ENCODE results near the gene DNAH2.
A peak's percentile ranks its signal among the peaks of the same experiment; 100 is the strongest.

Gene DNAH2

DNA sequence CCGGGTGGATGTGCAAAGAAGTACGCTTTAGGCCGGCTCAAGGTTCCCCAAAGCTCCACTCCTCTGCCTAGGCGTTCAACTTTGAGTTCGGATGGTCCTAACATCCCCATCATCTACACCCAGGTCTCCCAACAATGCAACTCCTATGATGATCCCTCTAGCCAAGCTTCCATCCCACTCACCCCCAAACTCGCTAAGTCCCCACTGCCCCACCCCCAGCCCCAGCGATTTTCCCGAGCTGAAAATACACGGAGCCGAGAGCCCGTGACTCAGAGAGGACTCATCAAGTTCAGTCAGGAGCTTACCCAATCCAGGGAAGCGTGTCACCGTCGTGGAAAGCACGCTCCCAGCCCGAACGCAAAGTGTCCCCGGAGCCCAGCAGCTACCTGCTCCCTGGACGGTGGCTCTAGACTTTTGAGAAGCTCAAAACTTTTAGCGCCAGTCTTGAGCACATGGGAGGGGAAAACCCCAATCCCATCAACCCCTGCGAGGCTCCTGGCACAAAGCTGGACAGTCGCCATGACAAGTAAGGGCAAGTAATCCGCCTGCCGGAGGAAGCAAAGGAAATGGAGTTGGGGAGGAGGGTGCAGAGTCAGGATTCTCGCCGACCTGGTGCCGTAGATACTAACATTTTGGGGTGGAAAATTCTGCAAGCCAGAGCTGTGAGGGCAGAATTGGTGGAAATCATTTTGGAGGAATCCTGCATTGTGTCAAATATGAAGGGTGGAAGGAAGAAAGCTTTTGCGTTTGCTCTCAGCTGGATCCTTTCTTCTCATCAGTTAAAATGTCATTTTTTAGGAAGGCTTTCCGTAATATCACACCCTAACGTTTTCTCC lies 30.3 kb upstream of the DNAH2 start, which contains the start of gene TP53:
Gene TP53, minus strand, starts transcription at position 419 of the 836 bp plus-strand sequence. CDS start 10,896 bp downstream, outside the sequence.
- peak within 1 kb of the TSS; percentile 88 for H3K4me2 ChIP-seq (ENCODE audit: low read depth, low read length, poor library complexity, severe bottlenecking)
- H3K9me3 ChIP-seq (ENCODE audit: insufficient read depth, low read depth, low read length), result no peaks in the 10 kb centered on the region
- no peak for TF ChIP-seq EZH2phosphoT487 (IDR thresholded peaks at IDR 0.05; ENCODE audit: borderline replicate concordance)
- TF ChIP-seq CTCF (conservative IDR thresholded peaks at IDR 0.05; ENCODE audit: low read length), result no peak
- peaks cover 24% of the 10 kb centered on the region for H3K4me1 ChIP-seq (ENCODE audit: insufficient read depth, low read length, poor library complexity, severe bottlenecking)
- H3F3A ChIP-seq (ENCODE audit: low read depth), result 0 out of 2 replicates have a peak, but pooled peaks cover 2% of the 10 kb centered on the region
- H3K9ac ChIP-seq (ENCODE audit: low read depth, low read length, poor library complexity, severe bottlenecking), result peak within 1 kb of the TSS; percentile 98
- H3K4me3 ChIP-seq (ENCODE audit: low read length, poor library complexity, severe bottlenecking), result peak within 1 kb of the TSS; percentile 82
- H3K36me3 ChIP-seq (ENCODE audit: insufficient read depth, low read length), result peaks cover 6% of the 10 kb centered on the region; the same call in 1 of the 2 replicates
- no peaks in the 10 kb centered on the region for H3K9me2 ChIP-seq (replicated peaks; ENCODE audit: low read depth, low read length)
- peaks cover 65% of the 10 kb centered on the region for H3K79me2 ChIP-seq (ENCODE audit: insufficient read depth, low read length)
- peaks cover 32% of the 10 kb centered on the region for H4K20me1 ChIP-seq (ENCODE audit: insufficient read depth, low read length, poor library complexity, severe bottlenecking)
- H2AFZ ChIP-seq (ENCODE audit: low read length), result peak within 1 kb of the TSS; percentile 83
- peaks cover 4% of the 10 kb centered on the region for H3K27me3 ChIP-seq (ENCODE audit: insufficient read depth, low read length, poor library complexity, severe bottlenecking)

- H3K4me1 ChIP-seq (ENCODE audit: insufficient read depth, low read length, poor library complexity, severe bottlenecking), result peaks cover 24% of the 10 kb centered on the region
- TF ChIP-seq CTCF (conservative IDR thresholded peaks at IDR 0.05; ENCODE audit: low read length), result peak; percentile 96
- TF ChIP-seq EZH2phosphoT487 (IDR thresholded peaks at IDR 0.05; ENCODE audit: borderline replicate concordance), result no peak
- peak within 1 kb of the TSS; percentile 82 for H3K4me3 ChIP-seq (ENCODE audit: low read length, poor library complexity, severe bottlenecking)
- peaks cover 3% of the 10 kb centered on the region; the same call in 1 of the 2 replicates for H3K36me3 ChIP-seq (ENCODE audit: insufficient read depth, low read length)
- H3K27me3 ChIP-seq (ENCODE audit: insufficient read depth, low read length, poor library complexity, severe bottlenecking), result peaks cover 4% of the 10 kb centered on the region
- peaks cover 56% of the 10 kb centered on the region for H3K79me2 ChIP-seq (ENCODE audit: insufficient read depth, low read length)
- H3K9me3 ChIP-seq (ENCODE audit: insufficient read depth, low read depth, low read length), result no peaks in the 10 kb centered on the region
- H4K20me1 ChIP-seq (ENCODE audit: insufficient read depth, low read length, poor library complexity, severe bottlenecking), result peaks cover 26% of the 10 kb centered on the region
- peak within 1 kb of the TSS; percentile 83 for H2AFZ ChIP-seq (ENCODE audit: low read length)
- 0 out of 2 replicates have a peak, but pooled peaks cover 2% of the 10 kb centered on the region for H3F3A ChIP-seq (ENCODE audit: low read depth)
- H3K4me2 ChIP-seq (ENCODE audit: low read depth, low read length, poor library complexity, severe bottlenecking), result peak within 1 kb of the TSS; percentile 88
- H3K9me2 ChIP-seq (replicated peaks; ENCODE audit: low read depth, low read length), result no peaks in the 10 kb centered on the region
- H3K9ac ChIP-seq (ENCODE audit: low read depth, low read length, poor library complexity, severe bottlenecking), result peak within 1 kb of the TSS; percentile 98
Observed at GRCh38 chr17:7687908-7688807, 29.4 kb upstream of the DNAH2 start, which contains the start of gene WRAP53. Gene WRAP53, plus strand, starts transcription at chr17:7688477. Its CDS starts 172 bp downstream, at chr17:7688649.

DNA sequence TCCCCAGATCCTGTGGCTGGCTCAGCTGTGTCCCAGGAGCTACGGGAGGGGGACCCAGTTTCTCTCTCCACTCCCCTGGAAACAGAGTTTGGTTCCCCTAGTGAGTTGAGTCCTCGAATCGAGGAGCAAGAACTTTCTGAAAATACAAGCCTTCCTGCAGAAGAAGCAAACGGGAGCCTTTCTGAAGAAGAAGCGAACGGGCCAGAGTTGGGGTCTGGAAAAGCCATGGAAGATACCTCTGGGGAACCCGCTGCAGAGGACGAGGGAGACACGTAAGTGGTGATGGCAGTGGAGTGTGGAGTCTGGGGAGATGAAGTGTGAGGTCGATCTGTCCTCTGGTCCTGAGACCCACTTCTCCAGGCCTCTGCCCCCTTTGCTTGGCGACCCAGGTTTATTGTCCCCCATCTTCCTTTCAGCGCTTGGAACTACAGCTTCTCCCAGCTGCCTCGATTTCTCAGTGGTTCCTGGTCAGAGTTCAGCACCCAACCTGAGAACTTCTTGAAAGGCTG lies 28.7 kb upstream of the DNAH2 start:
- Histone ChIP-seq H3K36me3 (ENCODE audit: insufficient read depth, low read length) (peaks cover 3% of the 10 kb centered on the region; the same call in 1 of the 2 replicates), H3K79me2 (ENCODE audit: insufficient read depth, low read length) (peaks cover 49% of the 10 kb centered on the region), H3K4me2 (ENCODE audit: low read depth, low read length, poor library complexity, severe bottlenecking) (peak overlapping the region; percentile 88), H4K20me1 (ENCODE audit: insufficient read depth, low read length, poor library complexity, severe bottlenecking) (peaks cover 21% of the 10 kb centered on the region), H3K27me3 (ENCODE audit: insufficient read depth, low read length, poor library complexity, severe bottlenecking) (peaks cover 4% of the 10 kb centered on the region), H3K9ac (ENCODE audit: low read depth, low read length, poor library complexity, severe bottlenecking) (peak overlapping the region; percentile 98), H3K9me2 (replicated peaks; ENCODE audit: low read depth, low read length) (no peaks in the 10 kb centered on the region), H3K9me3 (ENCODE audit: insufficient read depth, low read depth, low read length) (no peaks in the 10 kb centered on the region), H3F3A (ENCODE audit: low read depth) (0 out of 2 replicates have a peak, but pooled peaks cover 2% of the 10 kb centered on the region), H3K4me3 (ENCODE audit: low read length, poor library complexity, severe bottlenecking) (peak overlapping the region; percentile 82), H2AFZ (ENCODE audit: low read length) (peak overlapping the region; percentile 77), H3K4me1 (ENCODE audit: insufficient read depth, low read length, poor library complexity, severe bottlenecking) (peaks cover 24% of the 10 kb centered on the region)
- TF ChIP-seq CTCF (conservative IDR thresholded peaks at IDR 0.05; ENCODE audit: low read length), result no peak
- TF ChIP-seq EZH2phosphoT487 (IDR thresholded peaks at IDR 0.05; ENCODE audit: borderline replicate concordance), result no peak
